NK-92 treated with Interleukin-12 subunit alpha and Interleukin-12 subunit beta, amount 100 ng/mL, for 24 hours (cell line): ENCODE measurements around the gene FSHR.
A peak's percentile ranks its signal among the peaks of the same experiment; 100 is the strongest.

Experiments used
- DNase-seq: peaks from one replicate; lab custom pipeline; 2025; lab: John Stamatoyannopoulos, UW

FSHR gene

GRCh38 chr2:49154140-49154539 lies at the start of gene FSHR:
Gene FSHR, minus strand, starts transcription at chr2:49154515. Its CDS starts 98 bp downstream, at chr2:49154417.
- no peak for DNase-seq

- no peak for DNase-seq
Measured at GRCh38 chr2:49199266-49199665, 45.0 kb upstream of the FSHR start.

GRCh38 chr2:49194701-49195100 lies 40.4 kb upstream of the FSHR start:
- no peak for DNase-seq

GRCh38 chr2:49192036-49192435 lies 37.7 kb upstream of the FSHR start:
- no peak for DNase-seq

GRCh38 chr2:49189512-49190225 lies 35.4 kb upstream of the FSHR start:
- no peak for DNase-seq

- no peak for DNase-seq
Measured at GRCh38 chr2:49186050-49186648, 31.8 kb upstream of the FSHR start.

GRCh38 chr2:49178656-49179055 lies 24.3 kb upstream of the FSHR start:
- no peak for DNase-seq

GRCh38 chr2:49177194-49177593 lies 22.9 kb upstream of the FSHR start:
- no peak for DNase-seq

GRCh38 chr2:49175831-49176230 lies 21.5 kb upstream of the FSHR start:
- no peak for DNase-seq

- DNase-seq, result no peak
Measured at GRCh38 chr2:49174750-49175149, 20.4 kb upstream of the FSHR start.

- no peak for DNase-seq
Measured at GRCh38 chr2:49167131-49167530, 12.8 kb upstream of the FSHR start.

- DNase-seq, result no peak
Measured at GRCh38 chr2:49165662-49166061, 11.3 kb upstream of the FSHR start.

- DNase-seq, result no peak
Measured at GRCh38 chr2:49164729-49165128, 10.4 kb upstream of the FSHR start.

GRCh38 chr2:49162151-49162550 lies 7.8 kb upstream of the FSHR start:
- DNase-seq, result no peak

GRCh38 chr2:49154891-49155290 lies 576 bp upstream of the FSHR start:
- no peak for DNase-seq

- DNase-seq, result no peak
Measured at GRCh38 chr2:49153252-49153651, 1.1 kb downstream of the FSHR start.

- no peak for DNase-seq
Measured at GRCh38 chr2:49152824-49153223, 1.5 kb downstream of the FSHR start.

- no peak for DNase-seq
Measured at GRCh38 chr2:49146401-49146800, 7.9 kb downstream of the FSHR start.

GRCh38 chr2:49131801-49132200 lies 22.5 kb downstream of the FSHR start:
- no peak for DNase-seq

GRCh38 chr2:49129034-49129433 lies 25.3 kb downstream of the FSHR start:
- peak; percentile 20 for DNase-seq

GRCh38 chr2:49123600-49123999 lies 30.7 kb downstream of the FSHR start:
- no peak for DNase-seq

GRCh38 chr2:49122107-49122506 lies 32.2 kb downstream of the FSHR start:
- no peak for DNase-seq

- DNase-seq, result no peak
Measured at GRCh38 chr2:49113046-49113445, 41.3 kb downstream of the FSHR start.

GRCh38 chr2:49111456-49111855 lies 42.9 kb downstream of the FSHR start:
- DNase-seq, result no peak
